ENCODE results near the gene SCAF4.
A peak's percentile ranks its signal among the peaks of the same experiment; 100 is the strongest.
"Not testable (repeated sequence)": the region's sequence is repeated elsewhere in the genome, so short reads cannot be mapped to it uniquely, and the experiment has no call there.

Gene SCAF4

GRCh38 chr21:31737586-31738397 is 5.9 kb upstream of the SCAF4 start:
- DNase-seq: not testable (repeated sequence)

- DNase-seq: no peak
Observed at GRCh38 chr21:31735511-31735992, 3.6 kb upstream of the SCAF4 start.

- no peak for DNase-seq
Observed at GRCh38 chr21:31733551-31734149, 1.7 kb upstream of the SCAF4 start.

- no peak for DNase-seq
Observed at GRCh38 chr21:31732597-31733550, 956 bp upstream of the SCAF4 start.

- DNase-seq: peak; percentile 63
Observed at GRCh38 chr21:31731056-31731856, 662 bp downstream of the SCAF4 start.

GRCh38 chr21:31730712-31731055 is 1.2 kb downstream of the SCAF4 start:
- DNase-seq: no peak

- DNase-seq: no peak
Observed at GRCh38 chr21:31729622-31730343, 2.1 kb downstream of the SCAF4 start.

- DNase-seq: no peak
Observed at GRCh38 chr21:31728952-31729351, 3.0 kb downstream of the SCAF4 start.

- DNase-seq: no peak
Observed at GRCh38 chr21:31728191-31728590, 3.7 kb downstream of the SCAF4 start.

GRCh38 chr21:31727181-31727580 is 4.7 kb downstream of the SCAF4 start:
- no peak for DNase-seq

GRCh38 chr21:31726407-31726806 is 5.5 kb downstream of the SCAF4 start:
- DNase-seq: no peak

- DNase-seq: no peak
Observed at GRCh38 chr21:31725202-31725839, 6.6 kb downstream of the SCAF4 start.

GRCh38 chr21:31724552-31724951 is 7.4 kb downstream of the SCAF4 start:
- DNase-seq: no peak

- no peak for DNase-seq
Observed at GRCh38 chr21:31721381-31721780, 10.5 kb downstream of the SCAF4 start.

GRCh38 chr21:31720739-31721138 is 11.2 kb downstream of the SCAF4 start:
- DNase-seq: no peak

GRCh38 chr21:31720330-31720729 is 11.6 kb downstream of the SCAF4 start:
- no peak for DNase-seq

GRCh38 chr21:31716106-31716505 is 15.8 kb downstream of the SCAF4 start:
- no peak for DNase-seq

- no peak for DNase-seq
Observed at GRCh38 chr21:31714741-31715365, 17.1 kb downstream of the SCAF4 start.

- DNase-seq: no peak
Observed at GRCh38 chr21:31713973-31714740, 17.8 kb downstream of the SCAF4 start.

- no peak for DNase-seq
Observed at GRCh38 chr21:31713115-31713514, 18.8 kb downstream of the SCAF4 start.
